IMR-90 (cell line): ENCODE data around the gene CPAMD8. TPM values are rescaled to one million over a fixed set of nuclear protein-coding genes. Genes with fewer than 3 reads are reported as not detected.

Experiments used
- ATAC-seq: fragments of 200-7000 bp; cut with Tn5 transposase; 2 replicates; pipeline ENCODE4 v1.9.1; 2020; ENCODE audit warnings: low read depth, mild to moderate bottlenecking, moderate library complexity
- BruUV-seq: library from RNA; stranded (reverse); fragments of 400-500 nt; replicated peaks from 2 replicates; lab custom pipeline; 2021; lab: Mats Ljungman, UMichigan
- CTCF ChIA-PET: fragments of 300-600 bp; formaldehyde crosslinking; extraction: SDS; loops from one replicate; lab custom pipeline; 2021; ENCODE audit warnings: antibody characterized with exemption; lab: Yijun Ruan, JAX
- POLR2A ChIA-PET: fragments of 300-600 bp; sonication (Branson Sonifier 250); formaldehyde crosslinking; loops from one replicate; lab custom pipeline; 2022; ENCODE audit warnings: antibody characterized with exemption; ENCODE audit not compliant: unreplicated experiment; lab: Charles Lee
- DNase-seq: peaks from one replicate; pipeline ENCODE4 v3.0.0; 2013
- H2AFZ ChIP-seq: replicated peaks from 2 replicates; pipeline ENCODE3; 2013; ENCODE audit warnings: low read length, mild to moderate bottlenecking; ENCODE audit not compliant: poor library complexity
- H2AK5ac ChIP-seq: 2 replicates; pipeline ENCODE4 v1.6.1; 2013; ENCODE audit warnings: low read depth, low read length, inconsistent platforms
- H2AK9ac ChIP-seq: replicated peaks from 2 replicates; pipeline ENCODE3; 2013; ENCODE audit warnings: mild to moderate bottlenecking, low read depth, low read length, moderate library complexity; ENCODE audit not compliant: poor library complexity
- H2BK120ac ChIP-seq: 2 replicates; pipeline ENCODE4 v1.6.1; 2013; ENCODE audit warnings: low read depth, low read length, inconsistent platforms
- H2BK15ac ChIP-seq: 3 replicates; pipeline ENCODE4 v1.6.1; 2013; ENCODE audit warnings: low read depth, low read length, inconsistent platforms
- H2BK20ac ChIP-seq: 2 replicates; pipeline ENCODE4 v1.6.1; 2013; ENCODE audit warnings: low read depth, mild to moderate bottlenecking, inconsistent platforms, low read length, moderate library complexity
- H2BK5ac ChIP-seq: 2 replicates; pipeline ENCODE4 v1.6.1; 2013; ENCODE audit warnings: mild to moderate bottlenecking, low read depth, low read length, inconsistent platforms; ENCODE audit not compliant: poor library complexity, severe bottlenecking
- H3K14ac ChIP-seq: replicated peaks from 2 replicates; pipeline ENCODE4 v1.6.1; 2013; ENCODE audit warnings: low read depth, low read length, inconsistent platforms
- H3K18ac ChIP-seq: 2 replicates; pipeline ENCODE4 v1.6.1; 2013; ENCODE audit warnings: low read depth, low read length, control low read depth
- H3K23ac ChIP-seq: 2 replicates; pipeline ENCODE4 v1.6.1; 2013; ENCODE audit warnings: low read depth, low read length, inconsistent platforms
- H3K27ac ChIP-seq: 2 replicates; pipeline ENCODE4 v1.5.1; 2013; ENCODE audit warnings: mild to moderate bottlenecking, control low read depth, low read length; ENCODE audit not compliant: insufficient read depth
- H3K27me3 ChIP-seq: 2 replicates; pipeline ENCODE4 v1.6.1; 2013; ENCODE audit warnings: low read length; ENCODE audit not compliant: control insufficient read depth, insufficient read depth
- H3K36me3 ChIP-seq: 2 replicates; pipeline ENCODE4 v1.6.1; 2013; ENCODE audit warnings: low read length, mixed read lengths; ENCODE audit not compliant: control insufficient read depth, insufficient read depth
- H3K4ac ChIP-seq: 2 replicates; pipeline ENCODE4 v1.6.1; 2013; ENCODE audit warnings: low read depth, low read length, inconsistent platforms
- H3K4me1 ChIP-seq: 2 replicates; pipeline ENCODE4 v1.6.1; 2013; ENCODE audit warnings: low read length, mixed read lengths; ENCODE audit not compliant: control insufficient read depth, insufficient read depth
- H3K4me2 ChIP-seq: 2 replicates; pipeline ENCODE4 v1.6.1; 2013; ENCODE audit warnings: low read depth, mild to moderate bottlenecking, control low read depth, low read length, moderate library complexity
- H3K4me3 ChIP-seq: 2 replicates; pipeline ENCODE4 v1.5.1; 2013; ENCODE audit warnings: low read depth, mild to moderate bottlenecking, control low read depth, low read length, moderate library complexity; ENCODE audit not compliant: insufficient read depth
- H3K56ac ChIP-seq: 2 replicates; pipeline ENCODE4 v1.6.1; 2013; ENCODE audit warnings: low read length, inconsistent platforms; ENCODE audit not compliant: insufficient read depth; ENCODE audit errors: extremely low read depth
- H3K79me1 ChIP-seq, 2 experiments: 2 replicates each; pipeline ENCODE4 v1.6.1; 2013; ENCODE audit warnings: low read length in 2 of 2, inconsistent platforms in 1 of 2, low read depth in 1 of 2
- H3K9ac ChIP-seq: 2 replicates; pipeline ENCODE4 v1.6.1; 2013; ENCODE audit warnings: low read depth, low read length, control low read depth
- H3K9me1 ChIP-seq: 2 replicates; pipeline ENCODE4 v1.6.1; 2013; ENCODE audit warnings: low read length, inconsistent platforms; ENCODE audit not compliant: insufficient read depth
- H3K9me3 ChIP-seq: 2 replicates; pipeline ENCODE4 v1.6.1; 2013; ENCODE audit warnings: low read length; ENCODE audit not compliant: control insufficient read depth, insufficient read depth
- H4K20me1 ChIP-seq: 2 replicates; pipeline ENCODE4 v1.6.1; 2013; ENCODE audit warnings: low read length, inconsistent platforms; ENCODE audit not compliant: insufficient read depth
- H4K5ac ChIP-seq: 2 replicates; pipeline ENCODE4 v1.6.1; 2013; ENCODE audit warnings: mild to moderate bottlenecking, low read depth, low read length, control low read depth
- H4K8ac ChIP-seq, 2 experiments: 2 replicates each; pipeline ENCODE4 v1.6.1; 2013; ENCODE audit warnings: low read depth in 2 of 2, low read length in 2 of 2, control low read depth in 1 of 2, inconsistent platforms in 1 of 2
- H4K91ac ChIP-seq: 2 replicates; pipeline ENCODE4 v1.6.1; 2013; ENCODE audit warnings: low read depth, low read length, inconsistent platforms; ENCODE audit not compliant: insufficient read depth
- BHLHE40 ChIP-seq: fragments of 150-350 bp; IDR thresholded peaks from 2 replicates; pipeline ENCODE4 v1.6.1; 2016; ENCODE audit warnings: mild to moderate bottlenecking, low read depth, low read length
- CTCF ChIP-seq: conservative IDR thresholded peaks from 2 replicates; pipeline ENCODE4 v1.5.1; 2012; ENCODE audit warnings: mild to moderate bottlenecking, low read depth, low read length, improper control_type of control experiment
- FOS ChIP-seq: fragments of 150-350 bp; IDR thresholded peaks from 2 replicates; pipeline ENCODE4 v1.6.1; 2016; ENCODE audit warnings: low read depth, low read length
- NFE2L2 ChIP-seq: fragments of 150-350 bp; IDR thresholded peaks from 2 replicates; pipeline ENCODE4 v1.6.1; 2016; ENCODE audit warnings: low read depth, mild to moderate bottlenecking, low read length
- RAD21 ChIP-seq: IDR thresholded peaks from 2 replicates; pipeline ENCODE4 v1.6.1; 2012; ENCODE audit warnings: low read length, improper control_type of control experiment
- RCOR1 ChIP-seq: IDR thresholded peaks from 2 replicates; pipeline ENCODE4 v1.6.1; 2012; ENCODE audit warnings: mild to moderate bottlenecking, low read length, improper control_type of control experiment; ENCODE audit not compliant: insufficient replicate concordance
- SMC3 ChIP-seq: fragments of 150-350 bp; IDR thresholded peaks from 2 replicates; pipeline ENCODE4 v1.6.1; 2016; ENCODE audit warnings: low read depth, mild to moderate bottlenecking, antibody characterized with exemption, low read length, moderate library complexity
- USF2 ChIP-seq: fragments of 150-350 bp; IDR thresholded peaks from 2 replicates; pipeline ENCODE4 v1.6.1; 2017; ENCODE audit warnings: mild to moderate bottlenecking, antibody characterized with exemption, low read length, low read depth
- WGBS, 2 experiments: methylation state at CpG; one replicate each; pipeline versions ENCODE4 v1.1.5 to v1.1.7; 2013; ENCODE audit warnings: missing lambda C conversion rate in 2 of 2; ENCODE audit not compliant: insufficient read length in 1 of 2; ENCODE audit errors: extremely low coverage in 2 of 2; 5-methylcytosine and 5-hydroxymethylcytosine counted together
- dilution Hi-C: fragments of 300-500 bp; cut with HindIII; formaldehyde crosslinking; loops from one replicate; pipeline ENCODE4 v1.14.3; 2018; ENCODE audit warnings: low sequenced_read_pairs; ENCODE audit not compliant: unreplicated experiment
- in situ Hi-C: fragments of 300-500 bp; cut with MboI; formaldehyde crosslinking; loops from 3 replicates; pipeline ENCODE4 v1.14.3; 2019; ENCODE audit warnings: low sequenced_read_pairs, inconsistent platforms, mixed read lengths
- intact Hi-C: fragments of 100-400 bp; cut with micrococcal nuclease; formaldehyde crosslinking; loops from 2 replicates; pipeline ENCODE4 v1.10.0; 2022
- polyA plus RNA-seq, 3 experiments: library from polyadenylated mRNA; depleted of rRNA; stranded (reverse); fragments of >200 nt; gene quantifications; 2 replicates each; pipeline ENCODE4 v1.2.3, GENCODE V29; 2012; ENCODE audit warnings: low replicate concordance in 1 of 3
- total RNA-seq: library from RNA; depleted of rRNA; stranded (reverse); fragments of >200 nt; gene quantifications from 2 replicates; pipeline ENCODE4 v1.2.3, GENCODE V29; 2012

Gene CPAMD8
- total and polyA plus RNA-seq, 2 of the 4 experiments (the other 2 are of a cell fraction): 0.36 to 0.79 TPM

GRCh38 chr19:16952046-16952445, 74.6 kb downstream of the CPAMD8 start:
- Histone ChIP-seq H4K5ac (no peak overlapping the region), H3K4me1 (no peaks in the 10 kb centered on the region), H2AFZ (no peak overlapping the region), H2BK120ac (no peak overlapping the region), H3K4ac (no peak overlapping the region), H3K9ac (no peak overlapping the region), H3K9me3 (no peaks in the 10 kb centered on the region), H2BK20ac (no peak overlapping the region), H3K23ac (no peak overlapping the region), H4K8ac (no peak overlapping the region), H3K27ac (no peak overlapping the region), H3K36me3 (no peaks in the 10 kb centered on the region), H3K18ac (no peak overlapping the region), H4K91ac (no peak overlapping the region), H3K27me3 (peaks cover 4% of the 10 kb centered on the region), H3K4me2 (no peak overlapping the region), H3K14ac (no peak overlapping the region), H3K56ac (no peak overlapping the region), H3K9me1 (no peaks in the 10 kb centered on the region), H3K4me3 (no peak overlapping the region), H3K79me1 (no peaks in the 10 kb centered on the region), H2BK15ac (no peak overlapping the region), H2AK5ac (no peak overlapping the region), H2BK5ac (no peak overlapping the region), H2AK9ac (peak overlapping the region; percentile 14), H4K20me1 (no peaks in the 10 kb centered on the region)
- ChIA-PET POLR2A (no interaction called here), CTCF (no interaction called here)
- 81% methylated on average over 3 of the region's 9 CpGs; no CpG with 5 or more reads in 1 of the 2 experiments for WGBS, 2 experiments
- intact Hi-C loops: no loop called here
- no TSS peak for BruUV-seq
- in situ Hi-C loops: no loop called here
- no peak for DNase-seq
- no peak for ATAC-seq
- dilution Hi-C loops: no loop called here
- TF ChIP-seq USF2 (no peak), NFE2L2 (no peak), FOS (no peak), RCOR1 (no peak), BHLHE40 (no peak), RAD21 (no peak), SMC3 (no peak), CTCF (no peak)
